ENCODE data around the gene SERPINA4.

- TF ChIP-seq CTCF (IDR thresholded peaks at IDR 0.05; ENCODE audit: insufficient read depth, low read depth, low read length), result no peak
- no peak for TF ChIP-seq EZH2 (IDR thresholded peaks at IDR 0.05; ENCODE audit: insufficient read depth, low read length)
Observed at GRCh38 chr14:94582199-94582750, 21.0 kb downstream of the SERPINA4 start.

Data from astrocyte (in vitro differentiated cells and primary cell).